ENCODE data around the gene SCUBE1.

- TF ChIP-seq CTCF (IDR thresholded peaks at IDR 0.05) = no peak
- TF ChIP-seq POLR2A (IDR thresholded peaks at IDR 0.05) = no peak
Observed at GRCh38 chr22:43298062-43298801, 44.9 kb downstream of the SCUBE1 start.
